Hematopoietic multipotent progenitor cell treated with erythropoietin and hydrocortisone succinate and interleukin-3 and kit ligand, for 15 days (in vitro differentiated cells): ENCODE measurements around the gene HLCS.

ENCODE experiments used
- DNase-seq: peaks from one replicate; pipeline ENCODE4 v3.0.0-alpha.2; 2015; ENCODE audit warnings: low spot score

Gene HLCS

GRCh38 chr21:36914244-36915013 lies 52.0 kb downstream of the HLCS start:
- DNase-seq, result no peak

GRCh38 chr21:36913247-36914169 lies 53.0 kb downstream of the HLCS start:
- DNase-seq, result no peak

GRCh38 chr21:36910581-36911307 lies 55.7 kb downstream of the HLCS start:
- DNase-seq, result no peak

GRCh38 chr21:36909901-36910561 lies 56.4 kb downstream of the HLCS start:
- DNase-seq, result no peak

- DNase-seq, result no peak
These were observed 57.0 kb downstream of the HLCS start for GRCh38 chr21:36909423-36909822.

- no peak for DNase-seq
These were observed 58.1 kb downstream of the HLCS start for GRCh38 chr21:36908260-36908908.

GRCh38 chr21:36904093-36904666 lies 62.3 kb downstream of the HLCS start:
- no peak for DNase-seq

GRCh38 chr21:36902793-36903192 lies 63.7 kb downstream of the HLCS start:
- no peak for DNase-seq

GRCh38 chr21:36902331-36902730 lies 64.1 kb downstream of the HLCS start:
- DNase-seq, result no peak

GRCh38 chr21:36901575-36901974 lies 64.9 kb downstream of the HLCS start:
- no peak for DNase-seq

GRCh38 chr21:36893581-36893980 lies 72.9 kb downstream of the HLCS start:
- no peak for DNase-seq

- no peak for DNase-seq
These were observed 74.3 kb downstream of the HLCS start for GRCh38 chr21:36892201-36892600.

GRCh38 chr21:36891692-36892091 lies 74.8 kb downstream of the HLCS start:
- DNase-seq, result peak; percentile 37

- DNase-seq, result no peak
These were observed 75.3 kb downstream of the HLCS start for GRCh38 chr21:36891121-36891520.

GRCh38 chr21:36890086-36890485 lies 76.4 kb downstream of the HLCS start:
- DNase-seq, result no peak

GRCh38 chr21:36889401-36889800 lies 77.1 kb downstream of the HLCS start:
- DNase-seq, result no peak

- peak; percentile 43 for DNase-seq
These were observed 78.0 kb downstream of the HLCS start for GRCh38 chr21:36888466-36888865.

- DNase-seq, result no peak
These were observed 78.5 kb downstream of the HLCS start for GRCh38 chr21:36887963-36888362.

- DNase-seq, result no peak
These were observed 82.7 kb downstream of the HLCS start for GRCh38 chr21:36883532-36884486.

GRCh38 chr21:36882776-36883175 lies 83.7 kb downstream of the HLCS start:
- no peak for DNase-seq
